ENCODE data around the gene RNPS1.
"Not testable (repeated sequence)": the region's sequence is repeated elsewhere in the genome, so short reads cannot be mapped to it uniquely, and the experiment has no call there.

RNPS1 gene

DNA sequence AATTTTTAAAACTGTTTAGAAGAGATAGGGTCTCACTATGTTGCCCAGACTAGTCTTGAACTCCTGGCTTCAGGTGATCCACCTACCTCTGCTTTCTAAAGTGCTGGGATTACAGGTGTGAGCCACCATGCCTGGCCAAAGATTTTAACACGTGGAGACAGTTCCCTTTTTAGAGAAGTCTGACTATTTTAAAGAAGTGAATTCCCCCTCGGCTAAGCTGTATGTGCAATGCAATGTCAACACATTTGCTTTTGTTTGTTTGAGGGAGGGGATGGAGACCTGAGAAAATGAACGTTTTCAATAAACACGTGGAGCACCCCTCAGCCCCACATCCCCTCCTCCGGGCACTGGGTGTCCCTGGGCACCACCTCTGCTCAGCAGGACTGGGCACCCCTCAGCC is 14.3 kb upstream of the RNPS1 start:
- no peak for DNase-seq

DNA sequence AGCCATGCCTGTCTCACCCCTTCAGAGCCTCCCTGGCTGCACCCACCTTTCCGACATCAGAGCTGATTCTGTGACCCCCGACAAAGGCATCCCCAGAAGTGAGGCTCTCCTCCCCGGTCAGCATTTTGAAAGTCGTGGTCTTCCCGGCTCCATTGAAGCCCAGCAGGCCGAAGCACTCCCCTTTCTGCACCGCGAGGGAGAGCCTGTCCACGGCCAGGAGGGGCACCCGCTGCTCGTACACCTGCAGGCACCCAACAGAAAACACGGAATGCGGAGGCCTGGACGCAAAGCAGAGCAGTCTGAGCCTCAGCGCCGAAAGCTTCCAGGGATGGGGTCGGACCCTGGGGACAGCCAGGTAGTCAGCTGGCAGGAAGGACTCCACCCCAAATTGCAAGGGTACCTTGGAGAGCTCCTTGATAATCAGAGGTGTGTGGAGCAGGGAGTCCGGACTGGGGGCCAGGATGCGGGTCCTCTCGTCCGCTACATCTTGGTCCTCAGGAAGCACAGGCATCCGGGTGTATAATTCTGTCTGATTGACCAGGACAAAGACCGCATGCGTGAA is 13.1 kb upstream of the RNPS1 start:
- DNase-seq = no peak

DNA sequence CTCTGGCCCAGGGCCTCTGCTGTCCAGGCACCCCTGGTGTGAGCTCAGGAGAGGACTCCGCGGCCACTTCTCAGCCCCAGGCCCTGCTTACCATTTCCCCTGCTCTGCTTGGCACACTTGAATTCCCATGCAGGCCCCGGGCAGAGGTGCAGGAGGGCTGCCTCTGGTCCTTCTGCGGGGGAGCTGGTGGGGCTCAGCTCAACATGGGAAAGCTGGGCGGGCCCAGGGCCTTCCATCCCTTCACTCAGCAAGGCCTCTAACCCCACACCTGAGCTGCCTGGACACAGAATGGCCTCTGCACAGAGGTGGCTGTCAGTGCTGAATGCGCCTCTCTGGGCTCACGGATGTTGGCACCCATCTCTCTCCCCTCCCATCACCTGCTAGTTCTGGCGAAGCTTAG is 12.5 kb upstream of the RNPS1 start:
- no peak for DNase-seq

DNA sequence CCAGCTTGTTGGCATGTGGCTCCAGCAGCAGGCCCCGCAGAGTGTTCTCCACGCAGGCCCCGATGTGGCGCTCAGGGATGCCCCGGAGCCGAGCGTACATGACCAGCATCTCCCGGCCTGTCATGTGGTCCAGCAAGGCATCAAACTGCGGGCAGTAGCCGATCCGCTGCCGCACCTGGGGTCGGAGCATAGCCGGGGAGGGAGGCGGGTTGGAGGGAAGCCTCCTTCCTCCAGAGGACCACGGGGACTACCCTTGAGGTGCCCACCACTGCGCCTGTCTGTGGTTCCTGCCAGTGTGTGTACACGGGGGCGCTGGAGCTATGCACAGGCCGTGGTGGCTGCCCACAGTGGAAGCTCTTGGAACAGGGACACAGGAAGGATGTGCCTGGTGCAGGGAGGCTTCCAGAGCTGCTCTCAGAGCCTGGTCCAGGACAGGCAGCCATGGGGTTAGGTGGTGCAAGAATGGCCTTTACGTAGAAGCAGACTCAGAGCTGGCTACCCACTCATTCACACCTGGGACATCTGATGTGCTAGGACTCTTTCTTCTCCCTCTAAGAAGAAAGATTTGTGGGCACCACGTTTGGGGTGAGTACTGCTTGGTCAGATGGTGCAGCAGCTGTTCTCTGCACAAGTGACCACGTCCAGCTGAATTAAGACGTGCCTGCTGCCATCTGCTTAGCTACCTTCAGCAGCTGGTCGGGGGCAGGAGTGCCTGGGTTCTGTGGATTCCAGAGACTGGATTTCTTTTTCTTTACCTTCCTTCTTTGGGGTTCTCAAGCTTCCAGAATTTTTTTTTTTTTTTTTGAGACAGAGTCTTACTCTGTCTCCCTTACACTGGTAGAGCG is 11.3 kb upstream of the RNPS1 start:
- DNase-seq = no peak

DNA sequence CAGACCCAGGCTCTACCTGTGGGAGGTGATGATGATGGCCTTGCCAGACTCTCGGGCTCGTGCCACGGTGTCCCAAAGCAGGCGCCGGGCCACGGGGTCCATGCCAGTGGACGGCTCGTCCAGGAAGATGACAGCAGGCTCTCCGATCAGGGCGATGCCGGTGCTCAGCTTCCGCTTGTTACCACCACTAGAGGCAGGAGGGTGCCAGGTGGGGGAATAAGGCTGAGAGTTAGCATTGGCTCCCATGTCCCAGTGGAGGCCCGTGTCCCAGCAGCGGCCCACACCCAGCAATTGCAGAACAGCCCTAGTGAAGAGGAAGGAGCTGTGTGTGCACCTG is 10.3 kb upstream of the RNPS1 start:
- DNase-seq = no peak

DNA sequence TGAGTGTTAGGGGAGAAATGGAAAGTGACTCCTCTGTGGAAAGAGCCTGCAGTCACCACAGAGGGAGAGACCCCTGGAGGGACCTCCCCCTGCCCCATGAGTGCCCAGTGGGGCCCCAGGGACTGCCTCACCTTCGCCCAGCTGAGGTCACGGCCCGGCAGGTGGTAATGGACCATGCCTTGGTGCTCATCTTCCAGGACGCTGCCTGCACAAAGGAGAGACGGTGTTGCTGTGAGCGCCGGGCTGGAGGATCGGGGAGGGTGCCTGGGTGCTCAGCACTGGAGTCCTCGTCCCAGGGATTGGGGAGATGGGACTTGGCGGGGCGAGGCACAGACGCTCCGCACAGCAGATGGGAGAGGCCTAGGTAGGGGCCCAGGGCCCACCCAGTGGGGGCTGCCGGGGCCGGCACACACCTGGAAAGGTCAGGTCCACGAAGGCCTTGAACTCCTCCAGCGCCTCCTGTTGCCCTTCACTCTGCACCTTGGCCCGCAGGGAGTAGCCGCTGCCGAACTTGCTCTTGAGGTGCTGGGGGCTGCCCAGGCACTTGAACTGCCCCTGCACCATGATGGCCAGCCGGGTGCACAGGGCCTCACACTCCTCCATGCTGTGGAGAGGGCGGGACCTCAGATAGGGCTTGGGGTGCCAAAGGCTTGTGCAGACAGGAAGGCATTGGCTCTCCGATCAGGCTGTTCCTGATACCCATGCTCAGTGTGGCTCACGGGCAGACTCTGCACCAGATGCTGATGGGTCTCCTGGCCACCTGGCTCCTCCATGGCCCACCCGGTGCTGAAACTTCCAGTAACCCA is 9.7 kb upstream of the RNPS1 start:
- no peak for DNase-seq

DNA sequence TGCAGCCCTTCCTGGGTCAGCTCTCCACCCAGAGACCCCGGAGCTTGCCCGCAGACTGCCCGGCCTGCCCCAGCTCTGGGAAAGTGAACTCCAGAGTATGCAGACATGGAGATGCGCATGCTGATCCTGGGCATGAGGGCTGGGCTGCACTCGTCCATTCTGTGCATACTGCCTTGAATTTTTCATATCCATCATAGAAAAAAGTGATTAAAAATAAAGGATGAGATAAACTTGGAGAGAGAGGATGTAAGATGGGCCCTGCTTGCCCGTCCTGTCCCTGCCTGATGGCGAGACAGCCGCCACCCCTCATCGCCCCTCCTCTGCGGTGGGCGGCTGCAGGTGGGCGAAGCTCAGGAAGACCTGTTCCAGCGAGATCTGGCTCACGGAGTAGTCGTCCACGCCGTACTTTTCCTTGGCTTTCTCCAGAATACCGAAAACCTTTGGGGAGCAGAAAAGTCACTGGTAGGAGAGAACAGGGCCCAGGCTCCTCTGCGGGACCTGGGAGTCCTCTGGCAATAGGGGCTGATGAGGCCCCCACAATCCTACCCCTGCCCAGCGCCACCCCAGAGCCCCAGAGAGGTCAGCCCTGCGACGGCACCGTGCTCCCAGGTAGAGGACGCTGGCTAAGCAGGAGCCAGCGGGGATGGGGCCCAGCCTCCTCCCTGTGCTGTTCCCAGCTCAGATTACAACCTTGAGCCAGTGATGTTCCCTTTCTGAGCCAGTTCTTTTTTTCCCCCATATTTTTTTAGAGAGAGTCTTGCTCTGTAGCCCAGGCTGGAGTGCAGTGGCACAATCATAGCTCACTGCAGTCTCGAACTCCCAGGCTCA is 8.7 kb upstream of the RNPS1 start:
- no peak for DNase-seq

DNA sequence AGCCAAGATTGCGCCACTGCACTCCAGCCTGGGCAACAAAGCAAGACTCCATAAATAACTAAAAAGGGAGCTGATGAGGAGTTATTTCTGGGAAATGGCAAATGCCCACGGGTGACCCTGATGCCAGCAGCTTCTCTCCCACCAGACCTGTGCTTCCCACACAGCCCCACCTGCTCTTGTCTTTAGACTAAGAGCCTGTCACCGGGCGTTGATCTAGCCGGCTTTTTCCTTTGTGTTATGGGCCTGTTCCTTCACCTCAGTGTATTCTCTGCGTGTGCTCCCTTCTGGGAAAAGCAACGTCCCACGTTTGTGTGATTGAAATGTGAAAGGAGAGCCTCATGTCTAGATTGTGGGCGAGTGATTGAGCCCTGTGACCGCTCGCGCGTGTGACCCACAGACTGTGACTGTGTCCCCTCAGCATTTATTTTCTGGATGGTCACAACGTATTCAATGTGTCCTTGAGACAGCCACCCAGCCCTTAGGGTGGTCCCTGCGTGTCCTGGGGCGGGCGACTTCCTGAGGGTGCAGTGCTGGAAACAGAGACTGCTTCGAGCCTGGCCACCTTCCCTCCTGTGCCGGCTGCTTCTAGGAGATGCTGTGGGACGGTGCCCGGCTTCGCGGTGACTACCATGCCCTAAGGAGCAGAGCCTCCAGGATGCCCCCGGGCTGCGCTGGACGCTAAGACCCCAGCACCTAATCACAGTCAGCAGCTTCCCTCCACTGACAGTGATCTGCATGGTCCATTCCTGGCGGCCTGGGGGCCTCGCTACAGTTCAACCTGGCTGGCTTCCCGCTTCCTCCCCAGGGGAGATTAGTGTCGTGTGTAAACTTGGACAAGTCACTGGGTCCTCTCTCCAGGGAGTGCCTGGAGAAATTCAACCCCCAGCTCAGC is 7.8 kb upstream of the RNPS1 start:
- no peak for DNase-seq

DNA sequence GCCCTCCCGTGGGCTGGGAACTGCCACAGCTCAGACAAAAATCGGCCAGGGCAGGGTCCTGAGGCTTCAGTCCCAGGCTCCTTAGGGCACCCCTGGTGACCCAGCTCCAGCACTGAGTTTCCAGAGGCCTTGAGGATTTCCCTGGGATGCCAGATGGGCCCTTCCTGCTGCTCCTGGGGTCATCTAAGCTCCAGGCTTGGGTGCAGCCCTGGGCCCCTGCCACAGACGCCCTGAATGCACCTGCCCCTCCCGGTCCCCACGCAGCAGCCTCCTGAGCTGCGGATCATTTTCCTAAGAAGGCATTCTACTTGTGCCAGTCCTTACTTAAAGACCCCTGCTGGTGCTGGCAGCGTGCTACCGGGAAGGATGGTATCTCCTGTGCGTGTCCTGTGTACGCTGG is 6.0 kb upstream of the RNPS1 start:
- DNase-seq = no peak

DNA sequence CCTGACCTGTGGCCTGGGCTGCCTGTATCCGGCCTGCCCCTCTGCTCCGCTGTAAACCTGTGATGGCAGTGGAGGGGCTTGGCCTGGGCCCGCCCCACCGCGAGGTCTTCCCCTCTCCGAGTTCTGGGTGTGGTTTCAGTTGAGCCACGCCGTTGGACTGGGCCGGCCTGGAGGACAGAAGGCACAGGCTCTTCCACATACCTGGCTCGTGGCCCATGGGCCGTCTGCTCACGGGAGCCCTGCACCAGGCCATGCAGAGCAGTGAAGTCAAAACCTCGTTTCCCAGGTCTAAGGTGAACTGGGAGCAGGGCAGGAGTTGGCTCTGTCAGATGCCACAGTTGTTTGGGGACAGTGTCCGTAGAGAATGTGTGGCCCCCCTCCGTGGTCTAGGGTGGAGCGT is 5.6 kb upstream of the RNPS1 start:
- DNase-seq = no peak

DNA sequence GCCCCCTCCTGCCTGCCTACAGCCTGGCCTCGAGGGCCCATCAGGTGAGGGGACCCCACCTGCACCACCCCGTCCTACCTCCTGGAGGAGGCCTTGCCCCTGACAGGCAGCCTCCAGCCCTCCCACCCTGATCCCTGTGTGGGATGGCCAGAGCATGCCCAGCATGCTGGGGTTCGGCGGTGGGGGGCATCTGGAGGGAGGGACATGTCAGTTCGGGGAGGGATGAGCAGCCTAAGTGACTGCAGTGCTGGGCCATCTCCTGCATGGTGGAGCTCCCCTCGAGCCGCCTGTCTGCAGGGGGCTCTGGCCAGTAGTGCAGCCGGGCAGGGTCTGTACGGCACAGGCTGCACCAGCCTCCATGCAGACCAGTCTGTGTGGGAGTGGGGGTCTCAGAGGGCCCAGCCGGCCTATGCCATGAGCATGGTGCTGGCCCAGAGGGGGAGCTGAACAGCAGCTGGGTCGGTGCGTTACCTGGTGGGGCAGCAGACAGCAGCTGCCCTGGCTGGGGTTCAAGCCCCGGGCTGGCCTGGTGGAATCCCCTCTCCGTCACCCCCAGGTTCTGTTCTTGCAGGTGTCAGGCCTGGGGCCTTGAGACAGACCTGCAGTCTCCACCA is 4.0 kb upstream of the RNPS1 start:
- DNase-seq = no peak

DNA sequence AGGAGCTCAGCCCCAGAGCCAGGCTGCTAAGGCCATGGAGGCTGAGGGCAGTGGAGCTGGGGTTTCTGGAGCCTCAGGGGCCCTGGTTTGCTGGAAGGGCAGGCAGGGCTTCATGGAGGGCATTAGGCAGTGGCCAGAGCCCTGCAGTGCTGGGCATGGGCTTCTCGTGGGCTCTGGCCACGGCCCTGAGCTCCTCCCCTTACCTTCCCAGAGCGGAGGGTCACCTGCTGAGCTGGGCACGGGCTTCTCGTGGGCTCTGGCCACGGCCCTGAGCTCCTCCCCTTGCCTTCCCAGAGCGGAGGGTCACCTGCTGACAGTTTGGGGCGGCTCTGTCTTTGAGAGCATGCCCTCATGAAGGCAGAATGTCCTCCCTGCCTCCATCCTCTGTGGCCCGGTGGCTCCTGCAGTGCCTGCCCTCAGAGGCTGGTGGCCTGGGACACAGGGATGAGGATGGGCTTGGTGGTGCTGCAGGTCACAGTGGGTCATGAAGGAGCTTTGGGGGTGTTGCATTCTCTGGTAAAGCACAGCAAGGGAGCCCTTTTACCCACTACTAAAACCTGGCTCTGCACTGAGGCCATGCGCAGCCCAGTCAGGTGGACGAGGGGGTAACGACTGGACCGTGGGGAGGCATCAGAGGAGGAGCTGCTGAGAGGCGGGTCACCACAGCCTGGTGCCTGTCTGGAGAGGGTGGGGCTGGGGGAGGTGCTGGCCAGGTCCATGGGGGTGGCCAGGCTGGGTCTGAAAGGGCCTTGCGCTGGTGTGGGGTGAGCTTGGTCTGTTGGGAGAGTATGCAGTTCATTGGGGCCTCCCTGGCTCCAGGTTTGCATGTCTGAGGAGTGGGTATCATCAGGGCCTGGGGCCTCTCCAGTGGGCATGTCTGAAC is 2.9 kb upstream of the RNPS1 start:
- DNase-seq = no peak

DNA sequence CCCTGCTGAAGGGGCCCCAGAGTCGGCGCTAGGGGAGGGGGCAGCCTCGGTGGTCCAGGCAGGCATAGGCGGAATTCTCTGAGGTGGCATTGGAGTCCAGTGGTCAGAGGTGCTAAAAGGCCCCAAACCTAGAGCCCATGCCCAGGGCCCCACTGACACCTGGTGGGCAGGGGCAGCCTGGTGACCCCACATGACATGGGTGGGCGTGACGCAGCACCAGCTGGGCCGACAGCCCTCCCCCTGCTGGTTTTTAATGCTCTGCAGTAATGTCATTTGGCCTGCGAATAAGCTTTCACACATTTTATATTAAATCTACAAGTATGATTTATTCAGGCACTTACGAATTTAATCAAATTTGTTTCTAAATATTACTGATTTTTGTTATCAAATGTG is 2.1 kb upstream of the RNPS1 start:
- DNase-seq = no peak

DNA sequence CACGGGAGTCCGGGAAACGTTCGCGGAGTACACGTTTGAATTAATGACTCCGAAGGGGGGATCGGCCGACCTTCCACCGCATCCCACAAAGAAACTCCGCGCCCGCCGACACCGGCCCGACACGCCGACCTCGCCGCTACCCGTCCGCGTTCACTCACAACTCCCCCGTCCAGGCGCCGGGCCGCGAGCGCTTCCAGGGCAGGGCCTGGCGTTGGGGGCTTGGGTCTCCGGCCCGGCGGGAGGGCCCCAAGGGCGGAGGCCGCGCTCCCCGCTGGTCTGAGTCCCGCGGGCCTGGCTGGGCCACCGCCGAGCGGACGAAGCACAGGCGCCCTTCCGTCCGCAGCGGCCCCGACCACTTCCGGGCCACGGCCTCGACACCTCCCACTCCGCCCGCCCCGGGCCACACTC is 417 bp downstream of the RNPS1 start:
- not testable (repeated sequence) for DNase-seq

DNA sequence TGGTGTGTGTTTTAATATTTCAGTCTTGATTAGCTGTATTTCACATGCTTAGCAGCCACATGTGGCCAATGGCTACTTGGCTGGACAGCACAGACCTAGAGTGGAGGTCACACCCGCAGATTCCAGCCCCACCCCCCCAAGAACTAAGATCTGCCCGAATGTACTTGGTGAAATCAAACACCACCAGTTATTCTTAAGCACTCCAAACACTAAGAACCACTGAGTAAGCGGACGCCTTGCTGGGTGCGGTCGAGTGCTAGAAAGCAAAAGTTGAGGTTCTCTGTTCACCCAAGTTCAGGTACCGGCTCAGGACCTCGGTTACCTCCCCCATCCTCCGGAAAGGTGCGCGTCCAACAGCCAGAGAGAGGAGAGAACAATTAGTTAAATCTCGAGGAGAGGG is 1.0 kb downstream of the RNPS1 start:
- DNase-seq = peak; percentile 24

DNA sequence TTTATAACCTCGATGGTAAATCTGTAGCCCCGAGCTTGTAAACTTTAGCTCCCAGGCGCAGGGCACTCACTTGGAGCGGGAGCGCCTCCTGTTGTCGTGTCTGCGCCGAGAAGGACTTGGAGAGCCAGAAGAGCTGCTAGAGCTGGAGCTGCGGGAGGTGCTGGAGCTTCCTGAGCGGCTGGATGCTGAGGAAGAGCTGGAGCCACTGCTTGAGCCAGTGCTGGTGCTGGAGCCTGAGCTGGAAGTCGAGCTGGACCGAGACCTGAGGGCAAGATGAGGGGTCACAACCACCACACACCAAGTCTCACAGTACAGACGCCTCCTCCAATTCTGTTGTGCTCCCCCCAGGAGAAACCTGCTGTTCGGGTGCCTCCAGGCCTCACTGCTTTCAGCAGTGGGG is 4.9 kb downstream of the RNPS1 start:
- DNase-seq = not testable (repeated sequence)

DNA sequence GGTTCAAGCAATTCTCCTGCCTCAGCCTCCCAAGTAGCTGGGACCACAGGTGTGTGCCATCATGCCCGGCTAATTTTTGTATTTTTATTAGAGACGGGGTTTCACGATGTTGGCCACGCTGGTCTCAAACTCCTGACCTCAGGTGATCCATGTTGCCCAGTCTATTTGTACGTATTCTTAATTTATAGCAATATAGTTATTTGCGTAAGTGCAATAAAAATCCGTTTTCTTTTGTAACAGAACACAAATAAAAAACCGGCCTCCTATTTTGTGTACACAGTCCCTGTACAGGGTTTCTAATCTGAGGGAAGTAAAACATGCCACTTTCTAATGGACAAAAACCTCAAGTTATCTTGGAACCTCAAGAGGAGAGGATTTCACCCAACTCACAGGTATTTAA is 7.7 kb downstream of the RNPS1 start:
- DNase-seq = no peak

DNA sequence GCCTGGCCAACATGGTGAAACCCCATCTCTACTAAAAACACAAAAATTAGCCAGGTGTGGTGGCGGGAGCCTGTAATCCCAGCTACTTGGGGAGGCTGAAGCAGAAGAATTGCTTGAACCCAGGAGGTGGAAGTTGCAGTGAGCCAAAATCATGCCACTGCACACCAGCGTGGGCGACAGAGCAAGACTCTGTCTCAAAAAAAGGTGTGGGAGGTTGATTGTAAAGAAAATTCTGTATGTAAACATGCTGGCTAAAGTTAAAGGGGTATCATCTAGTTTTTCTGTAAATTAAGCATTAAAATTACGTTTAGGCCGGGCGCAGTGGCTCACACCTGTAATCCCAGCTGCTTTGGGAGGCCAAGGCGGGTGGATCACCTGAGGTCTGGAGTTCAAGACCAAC is 9.4 kb downstream of the RNPS1 start:
- DNase-seq = not testable (repeated sequence)

DNA sequence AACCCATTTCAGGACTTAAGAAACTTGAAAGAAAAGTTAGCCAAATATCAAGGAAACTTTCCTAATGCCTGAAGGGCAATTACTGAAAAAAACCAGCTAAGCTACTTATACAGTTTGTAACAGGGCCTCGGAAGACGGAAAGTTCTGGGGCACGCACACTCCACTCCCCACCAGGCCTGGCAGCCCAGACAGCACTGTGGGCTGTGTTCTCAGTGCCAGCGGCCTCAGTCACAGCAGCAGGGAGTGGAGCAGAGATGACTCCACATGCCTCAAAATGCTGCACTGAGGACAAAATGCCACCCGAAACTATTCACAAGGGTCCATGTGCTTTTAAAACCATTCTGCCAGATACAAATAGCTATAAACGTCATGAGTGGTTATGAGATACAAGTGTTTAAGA is 10.2 kb downstream of the RNPS1 start:
- no peak for DNase-seq

DNA sequence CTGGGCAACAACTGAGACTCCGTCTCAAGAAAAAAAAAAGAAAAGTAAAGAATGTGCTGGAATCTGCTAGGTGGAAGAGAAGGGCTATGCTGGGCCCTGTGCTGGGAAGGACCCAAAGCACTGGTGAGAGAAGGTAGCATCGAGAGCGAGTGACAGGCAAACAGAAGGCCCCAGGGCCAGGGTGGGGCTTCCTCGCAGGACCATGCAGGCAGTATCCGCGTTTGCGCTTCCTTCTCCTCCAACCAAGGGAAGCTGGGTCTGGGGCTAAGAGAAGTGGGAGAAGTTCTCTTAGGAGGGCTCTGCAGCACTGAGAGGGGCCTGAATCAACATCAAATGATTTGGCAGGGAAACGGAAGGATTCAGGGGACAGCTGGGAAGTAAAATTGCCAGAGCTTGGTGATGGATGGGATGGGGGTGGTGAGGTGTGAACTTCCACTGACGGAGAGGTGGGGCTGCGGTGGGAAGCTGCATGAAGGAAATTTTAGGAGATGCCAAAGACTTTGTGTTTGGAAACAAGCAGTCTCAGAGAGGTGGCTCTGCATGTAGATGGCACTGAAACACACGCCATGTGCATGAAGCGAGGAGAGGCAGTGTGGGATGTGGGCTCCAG is 11.3 kb downstream of the RNPS1 start:
- DNase-seq = no peak
